Stimulated activated CD8-positive, alpha-beta memory T cell treated with anti-CD3 and anti-CD28 coated beads, Interleukin-12 subunit alpha, Interleukin-12 subunit beta, amount 100 ng/mL, for 24 hours (primary cell): ENCODE data around the gene LIMS2.
A peak's percentile ranks its signal among the peaks of the same experiment; 100 is the strongest.

Experiments
- DNase-seq: peaks from one replicate; pipeline ENCODE4 v3.0.0-alpha.2; 2020; ENCODE audit errors: extremely low read depth

LIMS2 gene

DNA sequence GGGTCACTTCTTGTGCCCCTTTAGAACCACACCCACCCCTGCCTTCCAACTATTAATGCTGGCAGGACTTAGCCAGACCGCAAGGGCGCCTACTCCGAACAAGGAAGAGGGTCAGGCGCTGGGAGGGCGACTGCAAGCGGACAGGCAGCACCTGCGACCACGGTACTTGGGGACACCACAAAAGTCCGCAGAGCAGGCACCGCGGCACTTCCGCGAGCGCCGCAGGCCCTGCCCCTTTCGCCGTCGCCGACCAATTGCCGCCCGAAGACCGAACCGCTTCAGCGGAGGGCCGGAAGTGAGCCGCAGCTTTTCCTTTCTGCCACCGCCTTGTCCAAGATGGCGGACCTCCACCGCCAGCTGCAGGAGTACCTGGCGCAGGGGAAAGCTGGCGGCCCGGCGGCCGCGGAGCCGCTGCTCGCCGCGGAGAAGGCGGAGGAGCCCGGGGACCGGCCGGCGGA, 25.9 kb upstream of the LIMS2 start, which contains the start of gene SFT2D3:
SFT2D3 (plus strand) TSS at position 305 of the 458 bp plus-strand sequence; CDS start at position 337, 32 bp downstream.
- peak; percentile 80 for DNase-seq

DNA sequence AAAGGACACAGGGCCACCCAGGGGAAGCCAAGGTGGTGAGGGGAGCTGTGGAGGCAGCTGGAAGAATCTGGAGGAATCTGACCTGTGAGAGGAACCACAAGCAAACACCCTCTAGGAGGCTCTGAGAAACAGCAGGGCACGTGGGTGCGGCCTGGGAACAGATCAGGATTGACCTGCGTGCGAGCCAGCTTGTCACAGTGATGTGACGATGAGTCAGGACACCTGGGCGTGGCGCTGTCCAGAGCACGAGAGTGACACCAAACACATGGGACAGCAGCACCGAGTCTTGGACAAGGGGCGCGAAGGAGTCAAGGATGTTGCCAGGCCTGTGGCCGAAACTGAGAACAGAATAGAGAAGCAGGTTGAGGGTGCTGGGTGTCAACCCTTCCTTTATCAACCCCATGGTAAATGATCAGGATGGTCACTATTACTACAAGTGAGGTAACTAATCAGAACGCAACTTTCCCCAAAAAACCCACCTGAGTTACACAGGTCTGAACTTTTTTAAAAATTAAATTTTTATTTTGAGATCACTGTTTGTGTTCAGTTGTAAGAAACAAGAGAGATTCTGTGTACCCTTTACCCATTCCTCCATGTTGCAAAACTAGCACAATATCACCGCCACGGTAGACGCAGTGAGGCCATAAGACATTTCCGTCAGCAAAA, 25.3 kb upstream of the LIMS2 start:
- no peak for DNase-seq

DNA sequence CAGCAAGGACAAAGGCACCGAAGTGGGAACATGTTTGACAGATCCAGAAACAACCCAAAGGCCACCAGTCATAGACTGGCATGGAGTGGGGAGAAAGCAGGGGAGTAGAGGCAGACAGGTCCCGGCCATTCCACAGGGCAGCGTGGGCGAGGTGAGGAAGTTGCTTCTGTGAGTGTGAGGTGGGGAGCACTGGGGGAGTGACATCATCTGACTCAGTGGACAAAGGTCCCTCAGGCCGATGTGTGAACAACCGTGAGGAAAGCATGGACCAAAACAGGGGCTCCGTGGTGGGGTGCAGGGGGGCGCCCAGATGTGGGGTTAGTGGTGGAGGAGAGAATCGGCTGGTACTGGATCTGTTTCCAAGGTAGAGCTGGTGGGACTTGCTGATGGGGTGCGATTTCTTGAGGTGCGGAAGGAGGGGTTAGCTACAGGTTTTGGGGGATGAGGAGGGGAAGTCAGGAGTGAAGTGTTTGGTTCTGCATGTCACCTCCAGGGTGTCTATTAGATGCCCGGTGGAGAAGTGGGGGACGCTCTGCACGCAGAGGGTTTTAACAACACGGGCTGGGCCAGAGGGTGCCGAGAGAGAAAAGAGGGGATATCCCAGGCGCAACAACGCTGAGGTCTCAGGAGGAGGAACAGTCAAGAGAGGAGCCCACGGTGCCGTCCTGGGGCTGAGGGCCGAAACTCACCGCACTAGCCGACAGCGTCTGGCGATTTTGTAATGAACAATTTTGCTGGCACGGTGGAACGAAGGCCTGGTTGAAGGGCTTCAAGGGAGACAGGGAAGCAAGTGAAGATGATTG, 23.4 kb upstream of the LIMS2 start:
- no peak for DNase-seq

DNA sequence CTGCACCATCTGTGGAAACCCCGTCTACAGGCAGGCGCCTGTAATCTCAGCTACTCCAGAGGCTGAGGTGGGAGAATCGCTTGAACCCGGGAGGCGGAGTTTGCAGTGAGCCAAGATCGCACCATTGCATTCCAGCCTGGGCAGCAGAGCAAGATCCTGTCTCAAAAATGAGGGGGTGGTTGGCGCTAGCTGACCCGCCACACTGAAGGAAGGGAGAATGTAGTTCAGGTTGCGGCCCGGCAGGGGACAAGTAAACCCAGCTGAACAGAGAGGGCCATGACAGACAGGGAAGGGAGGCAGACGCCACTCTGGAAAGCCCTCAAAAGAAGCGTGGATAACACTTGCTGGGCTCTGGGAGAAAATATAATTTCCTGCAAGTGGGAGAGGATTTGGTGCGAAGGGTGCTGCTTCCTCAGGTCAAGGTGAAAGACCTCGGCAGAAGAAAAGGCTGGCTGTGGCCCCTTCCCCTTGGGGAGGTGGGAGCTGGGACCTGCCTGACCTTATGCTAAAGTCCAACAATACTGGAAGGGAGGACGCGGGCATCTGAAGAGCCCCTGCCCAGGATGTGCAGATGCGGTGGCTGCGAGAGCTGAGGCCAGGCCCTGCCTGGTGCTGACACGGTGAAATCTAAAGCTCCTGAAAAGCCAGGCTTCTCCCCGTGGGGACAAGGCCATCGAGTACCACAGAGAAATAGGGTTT, 22.3 kb upstream of the LIMS2 start:
- no peak for DNase-seq

DNA sequence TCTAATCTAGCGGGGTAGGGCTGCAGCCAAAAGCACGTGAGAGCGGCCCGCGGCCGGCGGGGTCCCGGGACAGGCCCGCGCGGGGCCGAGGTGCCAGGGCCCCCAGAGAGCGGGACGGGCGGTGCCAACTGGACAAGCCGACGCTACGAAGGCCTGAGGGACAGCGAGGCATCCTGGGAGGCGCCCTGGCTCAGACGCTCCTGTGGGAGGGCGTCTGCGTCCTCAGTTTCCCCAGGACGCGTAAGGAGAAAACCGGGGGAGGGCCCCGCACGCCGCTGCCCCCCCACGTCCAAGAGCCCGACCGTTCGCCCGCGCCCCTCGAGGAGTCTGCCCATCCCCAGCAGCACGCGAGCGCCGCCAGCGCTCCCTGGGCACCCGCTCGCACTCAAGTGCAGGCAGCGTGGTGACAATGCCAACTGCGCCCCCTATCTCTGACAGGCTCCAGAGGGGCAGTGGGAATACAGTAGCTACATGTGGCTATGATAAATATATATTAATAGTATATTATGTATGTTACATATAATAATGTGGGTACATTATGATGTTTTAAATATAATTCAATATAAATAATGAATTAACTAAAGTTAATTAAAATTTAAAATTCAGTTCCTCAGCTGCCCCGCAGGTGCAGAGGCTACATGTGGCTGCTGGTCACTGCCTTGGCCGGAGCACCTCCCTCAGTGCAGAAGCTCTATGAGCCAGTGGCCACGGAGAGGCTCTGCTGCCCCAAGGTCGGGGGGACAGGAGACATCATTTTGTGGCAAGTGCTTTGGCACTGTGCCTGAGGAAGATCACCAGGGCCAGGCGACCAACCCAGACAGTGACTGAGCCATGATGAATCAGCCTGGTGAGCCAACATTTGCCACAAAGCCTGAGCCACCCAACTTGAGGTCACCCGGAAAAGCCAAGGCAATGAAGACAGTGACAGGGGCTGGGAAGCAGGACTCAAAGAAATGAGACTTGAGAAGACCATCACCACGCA, 20.5 kb upstream of the LIMS2 start:
- no peak for DNase-seq

DNA sequence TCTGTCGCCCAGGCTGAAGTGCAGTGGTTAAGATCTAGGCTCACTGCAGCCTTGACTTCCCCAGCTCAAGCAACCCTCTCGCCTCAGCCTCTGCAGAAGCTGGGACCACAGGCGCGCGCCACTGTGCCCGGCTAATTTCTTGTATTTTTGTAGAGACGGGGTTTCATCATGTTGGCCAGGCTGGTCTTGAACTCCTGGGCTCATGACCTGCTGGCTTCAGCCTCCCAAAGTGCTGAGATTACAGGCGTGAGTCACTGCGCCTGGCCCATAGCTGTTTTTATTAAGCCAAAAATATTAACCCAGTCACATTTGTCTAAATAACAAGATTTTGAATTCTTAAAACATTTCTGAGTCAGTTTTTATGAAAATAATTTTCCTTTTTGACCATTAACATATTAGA, 19.7 kb upstream of the LIMS2 start:
- no peak for DNase-seq

DNA sequence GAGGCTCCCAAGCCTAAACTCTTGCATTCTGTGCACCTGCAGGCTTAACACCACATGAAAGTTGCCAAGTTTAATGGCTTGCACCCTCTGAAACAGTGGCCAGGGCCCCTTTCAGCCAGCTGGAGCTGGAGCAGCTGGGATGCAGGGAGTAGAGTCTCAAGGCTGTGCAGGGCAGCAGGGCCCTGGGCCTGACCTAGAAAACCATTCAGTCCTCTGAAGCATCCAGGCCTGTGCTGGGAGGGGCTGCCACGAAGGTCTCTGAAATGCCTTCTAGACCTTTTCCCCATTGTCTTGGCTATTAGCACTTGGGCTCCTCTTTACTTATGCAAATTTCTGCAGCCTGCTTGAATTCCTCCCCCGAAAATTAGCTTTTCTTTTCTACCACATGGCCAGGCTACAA, 15.4 kb upstream of the LIMS2 start:
- DNase-seq = no peak

DNA sequence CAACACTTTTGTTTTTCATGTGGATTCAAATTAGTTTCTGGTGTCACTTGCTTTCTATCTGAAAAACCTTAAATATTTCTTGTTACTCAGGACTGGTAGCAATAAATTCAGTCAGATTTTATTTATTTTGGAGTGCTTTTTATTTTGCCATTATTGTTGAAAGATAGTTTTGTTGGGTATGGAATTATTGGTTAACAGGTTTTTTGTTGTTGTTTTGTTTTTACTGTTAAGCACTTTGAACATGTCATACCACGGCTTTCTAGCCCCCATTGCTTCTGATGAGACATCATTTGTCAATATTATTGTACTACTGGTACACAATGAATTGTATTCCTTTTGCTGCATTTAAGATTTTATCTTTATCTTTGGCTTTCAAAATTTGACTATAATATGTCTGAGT, 13.1 kb upstream of the LIMS2 start:
- no peak for DNase-seq

DNA sequence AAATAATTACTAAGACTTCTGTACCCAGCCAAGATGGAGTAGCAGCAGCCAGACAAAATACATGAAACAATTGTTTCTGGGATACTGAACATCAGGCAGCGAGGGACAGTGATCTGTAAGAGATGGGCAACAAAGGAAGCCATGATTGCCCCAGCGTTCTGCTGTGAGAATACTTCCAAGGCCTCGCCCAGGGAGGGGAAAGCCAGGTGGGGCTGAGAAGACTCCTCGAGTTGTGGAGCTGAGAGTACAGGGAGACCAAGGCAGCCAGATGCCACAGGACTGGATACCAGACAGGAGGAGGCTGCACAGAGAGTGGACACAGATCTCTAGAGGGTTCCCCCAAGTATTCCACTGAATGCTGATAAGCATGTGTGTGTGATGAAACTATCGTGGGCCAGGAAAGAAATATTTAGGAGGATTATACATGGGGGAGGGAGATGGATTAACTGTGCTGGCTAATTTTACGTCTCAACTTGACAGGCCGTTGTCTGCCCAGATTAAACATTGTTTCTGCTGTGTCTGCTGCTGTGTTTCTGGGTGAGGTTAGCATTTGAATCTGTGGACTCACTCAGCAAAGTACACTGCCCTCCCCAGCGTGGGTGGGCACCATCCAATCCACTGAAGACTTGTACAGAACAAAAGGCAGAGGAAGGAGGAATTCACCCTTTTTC, 10.2 kb upstream of the LIMS2 start:
- DNase-seq = no peak

DNA sequence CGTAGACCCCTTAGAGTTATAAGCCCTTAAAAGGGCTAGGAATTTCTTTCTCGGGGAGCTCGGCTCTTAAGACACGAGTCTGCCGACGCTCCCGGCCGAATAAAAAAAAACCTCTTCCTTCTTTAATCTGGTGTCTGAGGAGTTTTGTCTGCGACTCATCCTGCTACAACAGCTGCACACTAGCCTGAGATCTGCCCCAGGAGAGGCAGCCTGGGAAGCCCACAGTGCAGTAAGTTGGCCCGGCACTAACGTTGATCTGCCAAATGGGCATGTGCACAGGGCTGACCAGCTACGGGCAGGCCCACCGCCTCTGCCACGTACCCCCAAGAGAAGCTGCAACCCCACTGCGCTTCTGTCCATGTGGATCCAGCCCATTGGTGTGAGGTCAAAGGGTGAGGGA, 8.4 kb upstream of the LIMS2 start:
- DNase-seq = no peak

DNA sequence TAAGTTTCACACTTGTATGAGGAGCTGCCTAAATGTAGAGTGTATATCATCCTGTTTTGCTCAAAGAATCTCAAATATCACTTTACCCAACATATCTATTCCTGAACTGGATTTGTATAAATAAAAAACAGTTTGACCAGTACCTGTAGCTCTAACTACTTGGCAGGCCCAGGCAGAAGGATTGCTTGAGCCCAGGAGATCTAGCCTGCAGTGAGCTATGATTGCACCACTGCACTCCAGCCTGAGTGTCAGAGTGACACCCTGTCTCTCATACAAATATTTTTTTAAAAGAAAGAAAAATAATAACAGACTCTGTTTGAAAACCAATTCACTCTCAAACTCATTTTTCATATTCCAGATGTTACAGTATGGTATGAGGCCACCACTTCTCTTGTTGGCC, 7.7 kb upstream of the LIMS2 start:
- no peak for DNase-seq

DNA sequence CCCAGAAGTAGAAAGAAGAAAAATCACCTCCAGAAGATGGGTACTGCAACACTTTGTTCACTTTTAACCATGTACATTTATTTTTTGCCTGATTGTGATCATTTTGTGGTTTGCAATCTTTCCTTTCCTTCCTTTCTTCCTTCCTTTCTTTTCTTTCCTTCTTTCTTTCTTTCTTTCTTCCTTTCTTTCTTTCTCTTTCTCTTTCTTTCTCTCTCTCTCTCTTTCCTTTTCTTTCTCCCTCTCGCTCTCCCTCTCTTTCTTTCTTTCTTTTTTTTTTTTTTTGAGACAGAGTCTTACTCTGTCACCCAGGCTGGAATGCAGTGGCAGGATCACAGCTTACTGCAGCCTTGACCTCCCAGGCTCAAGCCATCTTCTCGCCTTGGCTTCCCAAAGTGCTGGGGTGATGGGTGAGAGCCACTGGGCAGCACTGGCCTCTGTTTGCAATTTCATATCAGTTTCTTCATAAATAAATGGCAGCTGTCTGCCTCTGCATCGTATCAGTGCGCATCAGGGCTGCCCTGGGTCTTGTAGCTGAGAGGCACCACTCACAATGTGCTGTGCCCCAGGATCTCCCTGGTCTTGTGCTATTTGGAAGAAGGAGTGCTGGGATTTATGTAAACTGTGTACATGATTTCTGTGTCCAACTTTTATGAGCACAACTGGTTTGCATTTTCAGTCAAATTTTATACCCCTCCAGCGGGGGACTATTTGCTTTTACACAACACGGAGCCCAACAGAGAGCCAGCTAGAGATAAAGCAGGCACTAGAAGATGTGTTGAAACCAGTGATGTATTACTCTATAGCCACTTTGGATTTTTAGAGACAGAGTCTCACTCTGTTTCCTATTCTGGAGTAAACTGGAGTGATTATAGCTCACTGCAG, 6.9 kb upstream of the LIMS2 start:
- no peak for DNase-seq

DNA sequence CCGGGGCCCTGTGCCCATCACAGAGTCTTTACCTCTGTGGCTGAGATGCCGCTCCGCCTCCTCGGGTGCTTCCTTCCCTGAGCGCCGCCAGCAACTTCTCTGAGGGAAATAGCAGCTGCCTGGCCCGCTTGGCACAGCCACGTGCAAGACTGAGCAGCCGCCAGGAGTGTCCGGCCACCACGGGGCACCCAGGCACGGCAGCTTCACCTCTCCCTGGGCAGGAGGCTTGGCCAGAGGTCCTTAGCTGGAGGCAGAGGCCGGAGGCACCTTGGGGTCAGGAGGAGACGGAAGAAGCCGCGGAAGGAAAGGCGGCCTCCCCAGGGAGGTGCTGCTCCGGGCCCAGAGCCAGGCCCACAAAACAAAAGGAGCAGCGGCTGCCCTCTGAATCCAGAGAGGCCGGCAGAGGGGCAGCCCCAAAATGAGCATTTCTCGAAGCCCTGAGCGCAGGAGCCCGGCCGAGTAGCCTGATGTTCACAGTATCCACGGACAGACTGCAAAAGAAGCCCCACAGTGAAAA, 6.0 kb upstream of the LIMS2 start:
- DNase-seq = no peak

DNA sequence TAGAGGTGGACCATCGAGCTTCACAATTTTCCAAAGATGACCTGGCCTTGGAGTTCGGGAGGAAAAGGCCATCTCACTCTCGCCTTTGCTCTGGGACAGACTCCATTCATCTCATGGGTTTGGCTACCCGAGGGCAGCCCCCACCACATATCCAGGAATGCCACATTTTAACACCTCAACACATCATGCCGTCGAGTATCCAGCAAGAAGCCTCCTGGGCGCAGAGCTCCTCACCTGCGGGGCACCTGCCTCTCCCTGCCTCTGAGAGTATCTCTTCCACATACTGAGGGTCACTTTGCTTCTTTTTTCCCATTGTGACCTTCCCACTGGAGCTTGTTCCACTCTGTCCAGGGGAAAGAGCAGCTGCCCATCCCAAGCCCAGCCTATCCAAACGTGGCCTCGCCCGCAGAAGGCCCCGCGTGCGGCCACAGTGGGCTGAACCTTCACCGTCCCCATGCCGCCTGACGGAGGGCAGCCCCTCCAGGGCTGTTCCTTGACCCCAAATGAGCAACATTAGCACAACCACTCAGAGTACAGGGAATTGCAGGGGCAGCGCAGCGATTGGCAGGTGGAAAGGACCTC, 5.5 kb upstream of the LIMS2 start:
- DNase-seq = no peak

DNA sequence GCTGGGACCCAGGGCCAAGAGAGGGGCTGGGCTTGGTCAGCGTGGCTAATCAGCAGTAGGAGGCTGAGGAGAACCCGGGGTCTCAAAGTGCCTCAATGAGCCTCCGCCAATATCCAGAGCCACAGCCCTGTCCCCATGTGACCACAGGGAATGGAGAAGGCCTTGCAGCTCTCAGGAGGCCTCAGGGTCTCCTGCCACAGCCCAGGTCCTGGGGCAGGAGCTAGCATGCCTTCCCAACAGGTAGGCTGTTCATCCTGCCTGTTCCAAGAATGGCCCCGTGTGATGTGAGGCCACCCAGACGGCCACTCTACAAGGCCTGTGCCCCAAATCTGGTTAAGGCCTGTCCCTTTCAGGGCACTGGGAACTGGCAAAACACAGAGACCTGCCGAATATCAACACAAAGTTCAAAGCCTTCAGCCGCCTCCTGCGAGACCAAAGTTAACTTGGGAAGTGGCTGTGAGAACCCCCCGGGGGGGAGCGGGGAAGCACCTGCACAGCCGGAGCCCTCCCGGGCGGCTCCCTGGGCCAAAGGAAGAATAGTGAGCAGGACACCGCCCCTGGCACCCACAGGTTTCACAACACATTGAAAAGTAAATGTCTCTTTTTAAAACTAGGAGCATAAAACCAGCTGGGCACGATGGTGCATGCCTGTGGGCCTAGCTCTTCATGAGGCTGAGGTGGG, 4.5 kb upstream of the LIMS2 start:
- no peak for DNase-seq

DNA sequence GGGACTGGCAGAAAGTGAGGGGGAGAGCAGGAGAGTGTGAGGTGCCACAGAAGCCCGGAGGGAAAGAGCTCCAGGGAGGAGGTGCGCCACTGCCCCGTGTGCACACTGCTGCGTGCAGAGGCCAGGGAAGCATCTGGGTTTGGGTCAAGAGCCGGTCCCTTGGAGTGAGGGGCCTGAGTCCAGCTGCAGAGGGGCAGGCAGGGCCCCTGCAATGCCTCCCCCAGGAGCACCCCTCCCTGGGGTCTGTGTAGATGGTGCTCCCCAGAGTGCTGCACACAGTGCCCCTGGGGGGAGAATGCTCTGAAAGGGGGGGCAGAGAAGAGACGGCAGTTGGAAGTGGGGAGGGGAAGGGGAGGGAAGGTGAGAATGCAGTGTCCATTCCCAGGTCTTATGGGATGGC, 3.7 kb upstream of the LIMS2 start:
- DNase-seq = no peak

DNA sequence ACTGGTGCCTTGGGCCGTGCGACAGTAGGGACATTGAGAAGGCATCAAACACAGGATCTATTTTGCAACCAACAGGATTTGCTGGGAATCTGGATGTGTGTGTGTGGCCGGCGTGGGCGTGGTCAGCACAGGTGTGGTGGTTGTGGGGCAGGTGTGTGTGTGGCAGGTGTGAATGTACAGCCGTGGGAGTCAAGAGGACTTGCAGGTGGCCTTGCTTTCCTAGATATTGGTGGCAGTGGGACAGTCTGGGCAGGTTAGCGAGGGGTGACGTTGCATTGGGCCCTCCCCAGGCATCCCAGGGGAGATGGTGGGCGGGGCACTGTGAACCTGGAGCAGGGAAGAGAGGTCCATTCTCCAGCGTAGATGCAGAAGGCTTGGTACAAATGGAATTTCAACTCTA, 3.2 kb upstream of the LIMS2 start:
- no peak for DNase-seq

DNA sequence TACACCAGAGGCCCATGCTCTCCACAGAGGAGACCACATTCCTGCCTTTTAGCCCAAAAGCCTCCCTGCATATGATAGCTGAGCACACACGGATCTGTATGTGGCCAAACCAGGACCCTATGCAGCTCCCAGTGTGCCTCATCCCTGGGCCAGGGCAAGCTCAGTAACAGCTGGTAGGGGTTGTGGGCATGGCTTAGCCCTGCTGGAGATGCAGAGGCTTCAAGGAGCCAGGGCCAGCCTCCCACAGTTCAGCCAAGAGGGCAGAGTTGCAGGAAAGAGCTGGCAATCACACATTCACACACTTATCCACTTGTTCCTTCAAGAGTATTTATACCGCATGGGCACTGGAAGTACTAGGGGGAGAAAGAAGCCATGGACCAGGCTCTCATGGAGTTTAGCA, 1.6 kb upstream of the LIMS2 start:
- no peak for DNase-seq
